Mononuclear cell (primary cell): ENCODE data around the gene TANGO2. TPM values are rescaled to one million over a fixed set of nuclear protein-coding genes. Genes with fewer than 3 reads are reported as not detected.

Experiments used
- H3K27me3 ChIP-seq: 2 replicates; pipeline ENCODE4 v1.6.0; 2011; ENCODE audit warnings: low read length, control low read depth; ENCODE audit not compliant: insufficient read depth
- H3K4me1 ChIP-seq: 2 replicates; pipeline ENCODE4 v1.5.1; 2011; ENCODE audit warnings: mild to moderate bottlenecking, low read length, control low read depth; ENCODE audit not compliant: insufficient read depth
- H3K4me3 ChIP-seq: 2 replicates; pipeline ENCODE4 v1.5.1; 2011; ENCODE audit warnings: mild to moderate bottlenecking, low read length, moderate library complexity
- H3K9me3 ChIP-seq: 2 replicates; pipeline ENCODE4 v1.5.1; 2011; ENCODE audit warnings: low read depth, mild to moderate bottlenecking, control low read depth, low read length
- total RNA-seq: library from RNA; depleted of rRNA; stranded (reverse); fragments of >200 nt; gene quantifications from one replicate; pipeline ENCODE4 v1.2.3, GENCODE V29; 2012

TANGO2 gene
- total RNA-seq, 1 donor = 20.1 TPM

DNA sequence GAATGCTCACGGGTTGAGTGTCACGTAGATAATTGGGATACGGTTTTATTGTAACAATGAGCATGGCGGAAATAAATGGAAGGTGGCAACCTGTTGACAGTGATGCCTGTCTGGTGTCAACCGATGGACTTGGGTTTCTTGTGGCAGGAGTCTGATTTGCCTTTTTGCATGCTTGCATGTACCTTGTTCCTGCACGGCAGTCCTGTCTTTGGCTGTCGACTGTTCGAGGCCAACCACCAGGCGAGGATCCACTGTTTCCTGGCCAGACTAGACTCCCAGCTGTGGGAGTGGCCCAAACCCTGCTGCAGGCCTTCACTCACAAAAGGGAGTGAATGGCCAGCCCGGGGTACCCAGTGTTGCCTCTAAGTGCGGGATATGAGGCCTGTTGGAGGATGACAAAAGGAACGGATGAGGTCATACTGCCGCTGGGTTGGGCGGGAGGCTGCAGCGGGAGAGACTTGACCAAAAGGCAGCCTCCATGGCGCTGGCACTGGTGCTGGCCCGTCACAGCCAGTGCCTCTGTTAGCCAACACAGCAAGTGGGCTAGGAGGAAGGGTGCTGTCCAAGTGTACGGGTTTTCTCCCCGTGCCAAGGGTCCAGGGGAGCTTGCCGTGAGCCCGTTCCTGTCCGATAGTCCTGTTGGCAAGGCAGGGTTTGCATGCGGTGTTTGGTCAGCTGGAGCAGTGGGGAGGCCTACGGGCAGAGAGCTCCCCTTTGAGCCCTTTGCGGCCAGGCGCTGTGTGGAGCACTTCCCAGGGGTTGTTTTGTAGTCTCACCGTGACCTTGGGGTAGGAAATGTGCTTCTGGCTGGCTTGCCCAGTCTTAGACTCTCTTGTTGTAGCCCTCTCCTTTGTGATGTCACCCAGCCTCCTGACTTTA is 60.1 kb downstream of the TANGO2 start:
- Histone ChIP-seq H3K9me3 (no peaks in the 10 kb centered on the region), H3K27me3 (no peaks in the 10 kb centered on the region), H3K4me1 (peaks cover 26% of the 10 kb centered on the region), H3K4me3 (peak overlapping the region; percentile 69)

DNA sequence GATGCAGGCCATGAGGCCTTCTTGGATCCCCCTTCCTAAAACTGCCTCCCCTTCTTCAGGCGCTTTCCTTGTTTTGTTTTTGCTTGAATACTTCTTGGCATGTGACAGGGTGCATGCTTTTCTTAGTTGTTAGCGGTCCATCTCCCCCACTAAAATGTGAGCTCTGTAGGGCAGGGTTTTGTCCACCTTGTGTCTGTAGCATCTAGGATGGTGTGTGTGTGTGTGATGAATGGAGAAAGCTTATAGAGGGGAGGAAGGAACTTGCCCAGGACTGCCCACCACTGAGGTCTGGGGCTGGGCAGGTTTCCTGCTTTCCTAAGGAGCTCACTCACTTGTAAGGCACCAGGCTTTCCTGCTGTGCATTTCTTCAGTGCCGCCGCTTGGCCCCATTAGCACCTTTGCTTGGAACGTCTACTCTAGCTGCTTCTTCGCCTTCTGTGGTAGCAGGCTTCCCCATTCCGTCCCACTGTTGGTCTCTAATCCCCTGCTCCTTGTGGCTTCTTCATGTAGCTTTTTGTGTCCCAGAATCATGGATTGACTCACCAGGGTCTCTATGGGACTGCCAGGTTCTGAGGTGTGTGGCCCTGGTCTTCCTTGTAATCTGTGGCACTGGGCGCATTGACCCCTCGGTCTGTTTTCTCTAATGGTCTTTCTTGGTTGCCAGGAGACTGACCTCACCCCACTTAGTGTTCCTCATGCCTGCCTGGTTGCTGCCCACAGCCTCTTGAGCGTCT is 62.4 kb downstream of the TANGO2 start:
- Histone ChIP-seq H3K27me3 (no peaks in the 10 kb centered on the region), H3K4me3 (no peak overlapping the region), H3K4me1 (peaks cover 26% of the 10 kb centered on the region), H3K9me3 (no peaks in the 10 kb centered on the region)

DNA sequence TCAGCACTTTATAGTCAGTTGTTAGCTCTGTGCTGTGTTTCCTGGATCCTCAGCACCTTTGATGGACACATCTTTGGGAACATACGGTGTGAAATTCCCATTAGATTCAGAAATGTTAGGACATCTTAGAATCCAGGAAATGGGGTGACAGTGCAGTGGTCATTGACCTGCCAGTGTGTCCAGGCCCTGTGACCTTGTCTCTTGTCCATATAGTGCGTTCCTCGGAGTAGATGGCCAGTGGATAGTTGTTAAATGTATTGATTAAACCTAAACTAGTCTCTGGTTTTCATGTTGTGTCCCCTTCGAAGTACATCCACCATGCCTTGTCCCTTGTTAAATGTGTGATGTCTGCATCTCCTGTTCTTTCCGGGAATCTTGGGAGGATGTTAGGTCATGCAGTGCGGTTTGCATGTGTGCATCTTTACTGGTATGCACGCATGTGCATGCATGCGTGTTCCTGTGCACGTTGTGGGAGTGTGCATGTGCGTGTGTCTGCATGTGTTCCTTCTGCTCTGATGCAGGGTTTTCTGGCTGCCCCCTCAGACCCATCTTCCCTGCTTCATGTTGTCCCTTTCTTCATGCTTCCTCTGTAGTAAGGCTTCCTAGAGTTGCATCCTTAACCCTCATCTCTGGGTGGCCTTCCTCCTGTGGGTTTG is 63.1 kb downstream of the TANGO2 start:
- no peak overlapping the region for H3K4me3 ChIP-seq
- peaks cover 26% of the 10 kb centered on the region for H3K4me1 ChIP-seq
- H3K27me3 ChIP-seq = no peaks in the 10 kb centered on the region
- H3K9me3 ChIP-seq = no peaks in the 10 kb centered on the region

DNA sequence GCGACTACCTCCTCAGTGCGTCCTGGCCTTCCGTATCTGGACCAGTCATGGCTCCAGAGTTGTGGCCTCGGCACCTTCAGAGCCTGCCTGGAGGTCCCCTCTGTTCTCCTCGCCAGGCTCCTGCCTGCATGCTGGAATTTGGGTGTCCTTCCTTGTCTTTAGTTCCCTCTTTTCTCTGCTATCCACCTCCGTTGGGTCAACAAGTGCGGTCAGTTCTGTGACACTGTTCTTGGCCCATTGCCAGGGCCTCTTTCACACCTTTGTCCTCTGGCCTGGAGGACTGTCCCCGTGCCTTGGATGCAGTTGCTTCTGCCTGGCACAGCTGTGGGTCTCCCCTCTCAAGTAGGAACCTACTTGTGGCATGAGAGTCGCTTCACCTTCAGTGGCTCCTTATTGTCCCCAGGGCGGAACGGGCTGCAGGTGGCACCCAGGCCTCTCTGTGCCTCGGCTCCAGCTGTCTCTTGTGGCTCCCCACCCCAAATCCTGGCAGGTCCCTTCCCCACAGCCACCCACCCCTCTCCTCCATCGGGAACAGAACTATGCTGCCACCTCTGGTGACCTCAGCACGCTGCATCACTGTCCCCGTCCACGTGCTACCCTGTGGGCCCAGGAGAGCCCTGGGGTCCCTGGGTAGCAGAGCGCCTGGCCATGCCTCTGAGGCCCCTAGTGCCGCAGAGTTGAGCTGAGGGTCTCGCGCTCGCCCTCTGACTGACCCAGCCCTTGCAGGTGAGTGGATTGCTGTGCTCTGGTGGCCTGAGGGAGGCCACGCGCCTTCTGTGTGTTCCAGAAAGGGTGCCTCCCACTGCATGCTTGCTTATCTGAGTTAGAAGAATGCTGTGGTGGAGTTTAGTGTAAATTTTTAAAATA is 63.9 kb downstream of the TANGO2 start:
- H3K4me3 ChIP-seq = no peak overlapping the region
- H3K27me3 ChIP-seq = no peaks in the 10 kb centered on the region
- H3K4me1 ChIP-seq = peaks cover 26% of the 10 kb centered on the region
- no peaks in the 10 kb centered on the region for H3K9me3 ChIP-seq

DNA sequence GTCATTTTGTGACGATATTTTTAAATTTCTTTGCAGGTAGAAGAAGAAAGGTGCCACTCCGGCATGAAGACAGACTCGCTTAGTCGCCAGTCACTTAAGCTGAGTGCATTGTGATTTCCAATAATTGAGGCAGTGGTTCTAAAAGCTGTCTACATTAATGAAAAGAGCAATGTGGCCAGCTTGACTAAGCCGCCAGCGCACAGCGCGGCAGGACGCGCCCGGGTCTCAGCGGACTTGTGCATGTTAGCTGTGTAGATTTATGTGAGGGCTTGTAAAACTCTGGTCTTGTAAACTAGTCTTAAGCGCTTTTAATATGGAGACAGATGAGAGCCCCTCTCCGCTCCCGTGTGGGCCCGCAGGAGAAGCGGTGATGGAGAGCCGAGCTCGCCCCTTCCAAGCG is 64.7 kb downstream of the TANGO2 start:
- Histone ChIP-seq H3K4me1 (peaks cover 32% of the 10 kb centered on the region), H3K27me3 (no peaks in the 10 kb centered on the region), H3K4me3 (no peak overlapping the region), H3K9me3 (no peaks in the 10 kb centered on the region)

DNA sequence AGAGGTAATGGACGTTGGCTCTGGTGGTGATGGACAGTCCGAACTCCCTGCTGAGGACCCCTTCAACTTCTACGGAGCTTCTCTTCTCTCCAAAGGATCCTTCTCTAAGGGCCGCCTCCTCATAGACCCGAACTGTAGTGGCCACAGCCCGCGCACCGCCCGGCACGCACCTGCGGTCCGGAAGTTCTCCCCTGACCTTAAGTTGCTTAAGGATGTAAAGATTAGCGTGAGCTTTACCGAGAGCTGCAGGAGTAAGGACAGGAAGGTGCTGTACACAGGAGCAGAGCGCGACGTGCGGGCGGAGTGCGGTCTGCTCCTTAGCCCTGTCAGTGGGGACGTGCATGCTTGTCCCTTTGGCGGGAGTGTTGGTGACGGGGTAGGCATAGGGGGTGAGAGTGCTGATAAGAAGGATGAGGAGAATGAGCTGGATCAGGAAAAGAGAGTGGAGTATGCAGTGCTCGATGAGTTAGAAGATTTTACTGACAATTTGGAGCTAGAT is 65.2 kb downstream of the TANGO2 start:
- Histone ChIP-seq H3K9me3 (no peaks in the 10 kb centered on the region), H3K27me3 (no peaks in the 10 kb centered on the region), H3K4me1 (peaks cover 32% of the 10 kb centered on the region), H3K4me3 (no peak overlapping the region)

DNA sequence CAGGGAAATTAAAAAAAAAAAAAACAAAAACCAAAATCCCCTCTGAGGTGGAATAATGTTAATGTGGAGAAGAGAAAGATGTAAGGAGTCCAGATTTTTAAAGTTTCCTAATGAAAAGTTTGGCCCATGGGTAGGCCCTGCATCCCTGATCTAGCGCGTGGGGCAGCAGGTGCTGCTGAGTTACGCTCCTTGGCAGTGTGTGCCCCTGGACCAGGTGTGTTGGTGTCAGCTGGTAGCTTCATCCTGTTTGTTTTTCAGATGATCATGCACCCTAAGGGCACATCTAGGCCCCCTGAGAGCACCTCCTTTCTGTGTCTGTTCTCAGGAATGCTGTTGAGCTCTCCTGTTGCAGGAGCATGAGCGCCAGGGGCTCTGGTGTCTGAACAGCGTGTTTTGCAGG is 65.9 kb downstream of the TANGO2 start:
- Histone ChIP-seq H3K4me1 (peaks cover 27% of the 10 kb centered on the region), H3K27me3 (no peaks in the 10 kb centered on the region), H3K4me3 (no peak overlapping the region), H3K9me3 (no peaks in the 10 kb centered on the region)

DNA sequence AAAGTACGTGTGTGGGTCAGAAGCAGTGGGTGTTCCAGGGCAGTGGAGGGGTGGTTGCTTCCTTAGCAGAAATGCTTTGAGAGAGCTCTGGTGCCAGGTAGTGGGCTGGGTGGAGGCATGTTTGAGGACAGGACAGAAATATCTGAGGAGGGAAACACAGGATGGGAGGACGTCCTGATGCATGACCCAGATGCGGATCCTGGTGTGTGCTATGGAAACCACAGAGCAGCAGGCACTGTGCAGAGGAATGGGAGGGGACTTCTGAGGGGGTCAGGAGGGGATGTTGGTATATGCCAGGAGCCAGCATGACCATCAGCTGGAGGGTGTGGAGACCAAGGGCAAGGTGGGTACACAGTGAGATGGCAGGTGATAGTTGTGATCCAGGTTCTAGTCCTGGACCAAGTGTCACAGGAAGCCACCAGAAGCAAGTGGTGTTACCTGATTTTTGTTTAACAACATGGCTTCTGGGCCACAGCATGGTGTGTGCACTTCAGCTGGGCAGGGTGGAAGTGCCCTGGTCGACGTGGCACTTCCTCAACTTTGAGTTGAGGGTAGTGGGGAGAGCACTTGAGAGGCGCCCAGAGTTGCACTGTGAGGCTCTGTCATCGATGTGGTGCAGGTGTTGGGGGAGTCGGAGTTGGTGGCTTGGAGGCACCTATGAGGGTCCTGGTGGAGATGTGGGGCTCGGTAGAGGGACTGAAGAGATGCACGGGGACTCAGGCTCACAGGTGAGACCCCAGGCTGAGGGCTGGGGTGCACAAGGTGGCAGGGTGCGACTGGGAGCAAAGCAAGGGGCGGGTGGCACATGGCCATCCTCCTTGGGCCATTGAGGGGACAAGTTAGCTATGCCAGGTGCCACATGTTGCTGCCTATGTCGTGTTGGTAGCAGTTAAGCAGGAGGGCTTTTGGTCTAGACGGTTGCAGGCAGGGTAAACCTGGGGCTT is 66.7 kb downstream of the TANGO2 start:
- Histone ChIP-seq H3K27me3 (no peaks in the 10 kb centered on the region), H3K9me3 (no peaks in the 10 kb centered on the region), H3K4me1 (peaks cover 29% of the 10 kb centered on the region), H3K4me3 (no peak overlapping the region)

DNA sequence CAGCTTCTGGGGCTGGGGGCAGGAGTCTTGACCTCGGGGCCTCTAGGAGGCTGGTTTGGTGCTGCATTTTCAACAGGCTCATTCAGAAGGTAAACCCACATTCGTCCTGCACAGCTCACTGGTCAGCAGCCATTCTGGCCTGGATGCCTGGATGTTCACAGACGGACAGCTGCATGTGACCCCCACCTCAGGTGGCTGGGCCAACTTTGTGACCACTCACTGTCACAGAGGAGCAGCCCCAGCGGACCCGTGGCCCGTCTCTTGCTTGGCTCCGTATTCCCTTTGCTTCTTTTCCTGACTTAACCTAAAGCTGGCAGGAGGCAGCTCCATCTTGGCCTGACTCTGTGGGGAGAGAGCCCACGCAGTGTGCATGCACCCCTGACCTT is 67.3 kb downstream of the TANGO2 start:
- Histone ChIP-seq H3K4me3 (no peak overlapping the region), H3K4me1 (peaks cover 22% of the 10 kb centered on the region), H3K27me3 (no peaks in the 10 kb centered on the region), H3K9me3 (no peaks in the 10 kb centered on the region)

DNA sequence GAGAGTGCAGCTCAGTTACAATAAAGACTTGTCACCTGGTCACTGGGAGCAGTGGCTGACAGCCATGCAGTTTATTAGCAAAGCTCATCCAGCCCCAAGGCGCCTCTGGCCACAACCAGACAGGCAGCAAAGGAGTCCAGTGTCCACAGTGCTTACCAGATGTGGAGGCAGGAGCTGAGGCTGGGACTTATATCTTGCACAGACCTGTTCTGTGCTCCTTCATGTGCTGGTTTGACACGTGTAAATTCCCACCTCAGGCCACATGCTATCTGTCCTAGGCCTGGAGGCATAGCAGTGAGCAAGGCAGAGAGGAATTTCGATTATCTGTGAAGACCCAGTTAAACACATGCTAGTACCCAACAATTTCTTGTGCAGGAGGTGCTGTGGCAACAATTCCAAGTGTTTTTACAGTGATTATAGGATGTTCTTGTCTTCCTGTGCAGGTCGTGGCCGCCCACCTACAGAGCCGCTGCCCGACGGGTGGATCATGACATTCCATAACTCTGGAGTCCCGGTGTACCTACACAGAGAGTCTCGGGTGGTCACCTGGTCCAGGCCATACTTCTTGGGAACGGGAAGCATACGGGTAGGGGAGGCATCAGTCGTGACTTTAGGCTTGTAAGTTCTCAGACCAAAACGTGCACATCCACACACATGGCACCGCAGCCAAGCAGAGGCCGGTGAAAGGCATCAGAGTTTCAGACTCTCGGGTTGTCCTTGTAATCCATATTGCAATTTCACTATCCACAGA is 68.5 kb downstream of the TANGO2 start:
- no peak overlapping the region for H3K4me3 ChIP-seq
- H3K4me1 ChIP-seq = peaks cover 16% of the 10 kb centered on the region
- H3K27me3 ChIP-seq = no peaks in the 10 kb centered on the region

DNA sequence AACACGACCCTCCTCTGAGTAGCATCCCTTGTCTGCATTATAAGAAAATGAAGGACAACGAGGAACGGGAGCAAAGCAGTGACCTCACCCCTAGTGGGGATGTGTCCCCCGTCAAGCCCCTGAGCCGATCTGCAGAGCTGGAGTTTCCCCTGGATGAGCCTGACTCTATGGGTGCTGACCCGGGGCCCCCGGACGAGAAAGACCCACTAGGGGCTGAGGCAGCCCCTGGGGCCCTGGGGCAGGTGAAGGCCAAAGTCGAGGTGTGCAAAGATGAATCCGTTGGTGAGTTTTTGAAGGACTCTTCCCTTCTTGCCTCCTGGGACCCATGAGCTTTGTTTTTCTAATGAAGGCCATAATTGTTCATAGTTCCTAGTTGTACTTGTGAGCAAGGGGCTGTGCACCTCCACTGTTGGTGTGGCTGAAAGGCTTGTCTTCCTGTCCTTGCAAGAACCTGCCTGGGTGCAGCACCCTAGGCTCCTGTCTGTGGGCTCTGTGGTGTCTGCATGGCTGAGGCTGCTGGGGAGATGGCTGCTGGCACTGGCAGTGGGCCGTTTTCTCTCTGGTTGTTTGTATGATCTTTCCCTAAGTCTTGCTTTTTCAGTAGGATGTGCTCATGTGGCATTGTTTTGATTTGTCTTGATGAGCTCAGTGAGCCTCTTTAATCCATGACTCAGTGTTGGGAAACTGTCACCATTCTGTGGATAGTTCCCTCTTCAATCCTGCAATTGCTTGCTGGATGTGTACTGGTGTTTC is 69.2 kb downstream of the TANGO2 start:
- H3K4me3 ChIP-seq = no peak overlapping the region
- no peaks in the 10 kb centered on the region for H3K9me3 ChIP-seq
- no peaks in the 10 kb centered on the region for H3K27me3 ChIP-seq
- H3K4me1 ChIP-seq = peaks cover 16% of the 10 kb centered on the region

More for the DNA sequence above, 68.5 kb downstream of the TANGO2 start:
- H3K9me3 ChIP-seq = no peaks in the 10 kb centered on the region

DNA sequence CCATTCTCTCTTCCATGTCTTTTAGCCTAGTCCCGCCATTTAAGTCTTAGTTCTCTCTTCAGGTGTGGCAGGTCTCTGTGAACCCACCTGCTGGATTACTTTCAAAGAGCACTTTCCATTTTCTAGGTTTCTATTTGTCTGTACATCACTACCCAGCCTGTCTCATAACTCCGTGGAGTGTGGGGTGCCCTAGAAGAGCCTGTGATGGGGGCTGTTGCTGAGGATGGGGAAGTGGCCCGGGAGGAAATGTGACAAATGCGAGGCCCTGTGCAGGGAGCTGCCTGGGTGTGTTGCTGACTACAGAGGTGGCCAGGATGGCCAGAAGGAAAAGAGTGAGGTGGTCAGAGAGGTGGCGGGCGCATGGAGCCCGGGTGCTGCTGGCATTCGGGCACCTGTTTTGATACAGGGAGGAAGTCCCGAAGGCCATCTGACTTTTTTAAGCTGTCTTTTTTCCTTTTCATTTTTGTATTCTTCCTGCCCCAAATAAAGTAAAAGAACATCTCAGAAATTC is 69.9 kb downstream of the TANGO2 start:
- Histone ChIP-seq H3K4me1 (peaks cover 16% of the 10 kb centered on the region), H3K4me3 (no peak overlapping the region), H3K9me3 (no peaks in the 10 kb centered on the region), H3K27me3 (no peaks in the 10 kb centered on the region)
